Measurements from ENCODE around the gene SLC6A12.
"Not testable (repeated sequence)": the region's sequence is repeated elsewhere in the genome, so short reads cannot be mapped to it uniquely, and the experiment has no call there.

Gene SLC6A12

GRCh38 chr12:241266-241665 is 27.3 kb upstream of the SLC6A12 start:
- Mint-ChIP-seq H3K36me3 (ENCODE audit: low read depth) (no peaks in the 10 kb centered on the region), H3K27ac (no peak overlapping the region), H3K27me3 (ENCODE audit: low read depth) (no peaks in the 10 kb centered on the region), H3K4me1 (ENCODE audit: low read depth) (no peaks in the 10 kb centered on the region), H3K4me3 (no peak overlapping the region), H3K9me3 (peaks cover 9% of the 10 kb centered on the region)

DNA sequence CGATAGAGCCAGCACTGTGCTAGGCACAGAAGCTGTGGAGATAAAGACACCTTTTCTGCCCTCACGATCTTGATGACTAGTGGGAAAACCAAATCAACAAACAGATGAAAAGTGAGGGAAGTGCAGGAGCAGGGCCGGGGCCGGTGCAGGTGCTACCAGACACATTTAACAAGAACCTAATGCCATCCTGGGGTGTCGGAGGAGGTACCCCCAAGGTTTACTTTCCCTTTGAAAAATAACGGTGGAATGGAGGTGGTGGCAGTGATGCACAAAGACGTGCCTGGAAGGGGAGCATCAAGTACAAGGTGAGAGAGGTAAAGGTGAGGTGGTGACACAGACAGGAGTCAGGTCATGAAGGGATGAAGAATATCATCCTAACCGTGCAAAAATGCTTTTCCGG is 26.6 kb upstream of the SLC6A12 start:
- H3K4me1 Mint-ChIP-seq (ENCODE audit: low read depth), result no peaks in the 10 kb centered on the region
- H3K9me3 Mint-ChIP-seq, result peaks cover 16% of the 10 kb centered on the region
- no peak overlapping the region for H3K27ac Mint-ChIP-seq
- H3K27me3 Mint-ChIP-seq (ENCODE audit: low read depth), result no peaks in the 10 kb centered on the region
- no peak overlapping the region for H3K4me3 Mint-ChIP-seq
- no peaks in the 10 kb centered on the region for H3K36me3 Mint-ChIP-seq (ENCODE audit: low read depth)

- Mint-ChIP-seq H3K4me3 (no peak overlapping the region), H3K4me1 (ENCODE audit: low read depth) (no peaks in the 10 kb centered on the region), H3K9me3 (peaks cover 18% of the 10 kb centered on the region), H3K27ac (no peak overlapping the region), H3K27me3 (ENCODE audit: low read depth) (no peaks in the 10 kb centered on the region), H3K36me3 (ENCODE audit: low read depth) (no peaks in the 10 kb centered on the region)
Measured at GRCh38 chr12:238736-239398, 24.9 kb upstream of the SLC6A12 start.

DNA sequence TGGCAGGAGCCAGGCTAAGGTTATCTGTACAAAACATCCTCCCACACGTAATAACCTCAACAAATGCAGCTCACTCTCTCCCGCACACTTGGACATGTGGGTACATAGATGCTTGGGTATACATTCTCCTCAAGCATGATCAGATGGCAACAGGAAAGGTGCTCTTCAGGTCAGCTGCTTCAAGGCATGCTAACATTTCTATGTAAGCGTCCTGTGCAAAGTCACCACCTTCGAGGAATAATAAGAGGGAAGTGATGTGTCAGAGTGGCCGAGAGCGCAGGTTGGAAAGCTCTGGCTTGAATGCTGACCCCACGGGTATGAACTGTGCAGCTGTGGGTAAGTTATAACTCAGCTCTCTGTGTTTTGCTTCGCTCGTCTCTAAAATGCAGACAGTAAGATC is 24.2 kb upstream of the SLC6A12 start:
- Mint-ChIP-seq H3K36me3 (ENCODE audit: low read depth) (no peaks in the 10 kb centered on the region), H3K4me1 (ENCODE audit: low read depth) (no peaks in the 10 kb centered on the region), H3K27me3 (ENCODE audit: low read depth) (no peaks in the 10 kb centered on the region), H3K9me3 (peaks cover 18% of the 10 kb centered on the region), H3K27ac (no peak overlapping the region), H3K4me3 (no peak overlapping the region)

DNA sequence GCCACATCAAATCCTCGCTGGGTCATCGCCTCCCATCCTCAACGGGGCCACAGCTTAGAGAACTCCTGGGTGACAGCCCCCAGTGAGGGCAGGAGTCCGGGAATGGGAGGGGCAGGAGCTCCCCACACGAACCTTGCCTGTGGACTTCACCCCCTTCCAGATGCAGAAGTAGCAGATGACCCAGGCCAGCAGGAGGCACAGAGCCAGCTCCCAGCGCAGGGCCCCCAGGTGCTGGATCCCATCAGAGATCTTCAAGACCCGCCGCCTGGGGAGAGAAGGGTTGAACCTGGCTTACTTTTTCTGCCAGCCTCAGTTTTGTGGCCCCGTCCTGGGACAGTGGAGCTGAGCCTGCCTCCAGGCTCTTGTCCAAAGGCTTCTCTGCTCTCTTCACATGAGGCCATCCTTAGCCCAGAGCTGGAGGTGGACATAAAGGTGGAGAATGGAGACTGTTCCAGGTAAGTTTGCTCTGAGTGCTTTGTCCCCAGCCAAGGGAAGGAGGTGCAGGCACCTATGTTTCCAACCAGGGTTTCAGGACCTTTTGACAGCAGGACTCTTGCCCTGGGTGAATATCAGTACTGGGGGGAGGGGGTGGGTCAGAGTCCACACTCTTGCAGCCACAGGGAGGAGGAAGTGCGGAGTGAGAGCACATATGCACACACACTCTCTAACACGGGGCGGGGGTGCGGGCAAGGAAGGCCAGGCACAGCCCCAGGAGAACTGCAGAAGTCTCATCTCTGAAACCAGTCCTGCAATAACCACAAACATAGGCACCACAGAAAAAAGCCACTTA is 23.3 kb upstream of the SLC6A12 start:
- Mint-ChIP-seq H3K27ac (no peak overlapping the region), H3K4me1 (ENCODE audit: low read depth) (no peaks in the 10 kb centered on the region), H3K9me3 (peaks cover 18% of the 10 kb centered on the region), H3K27me3 (ENCODE audit: low read depth) (no peaks in the 10 kb centered on the region), H3K36me3 (ENCODE audit: low read depth) (no peaks in the 10 kb centered on the region), H3K4me3 (no peak overlapping the region)

DNA sequence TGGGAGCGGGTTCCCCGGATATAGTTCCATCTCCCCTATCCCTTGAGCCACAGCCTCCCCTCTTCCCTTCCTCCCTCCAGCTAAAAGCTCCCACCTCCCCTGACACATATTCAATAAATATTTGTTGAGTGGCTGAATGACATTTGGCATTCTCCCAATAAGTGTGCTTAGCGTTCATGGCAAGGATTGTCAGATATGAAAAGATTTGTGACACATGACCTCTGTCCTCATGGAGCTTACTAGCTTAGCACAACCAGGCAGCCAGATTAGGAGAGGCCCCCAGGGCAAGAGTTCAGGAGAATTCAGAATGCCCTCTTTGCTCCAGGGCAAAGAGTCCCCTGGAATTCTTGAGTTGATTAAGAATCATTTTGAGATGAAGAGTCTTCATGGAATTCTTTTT is 22.5 kb upstream of the SLC6A12 start:
- H3K36me3 Mint-ChIP-seq (ENCODE audit: low read depth), result no peaks in the 10 kb centered on the region
- no peaks in the 10 kb centered on the region for H3K27me3 Mint-ChIP-seq (ENCODE audit: low read depth)
- no peak overlapping the region for H3K27ac Mint-ChIP-seq
- H3K9me3 Mint-ChIP-seq, result peaks cover 18% of the 10 kb centered on the region
- no peak overlapping the region for H3K4me3 Mint-ChIP-seq
- no peaks in the 10 kb centered on the region for H3K4me1 Mint-ChIP-seq (ENCODE audit: low read depth)

- H3K4me3 Mint-ChIP-seq; H3K27me3 Mint-ChIP-seq (ENCODE audit: low read depth); H3K36me3 Mint-ChIP-seq (ENCODE audit: low read depth); H3K27ac Mint-ChIP-seq; H3K4me1 Mint-ChIP-seq (ENCODE audit: low read depth): not testable (repeated sequence)
- H3K9me3 Mint-ChIP-seq, result peaks cover 18% of the 10 kb centered on the region
Measured at GRCh38 chr12:235967-236366, 22.0 kb upstream of the SLC6A12 start.

GRCh38 chr12:234891-235415 is 21.0 kb upstream of the SLC6A12 start:
- Mint-ChIP-seq H3K9me3 (peaks cover 18% of the 10 kb centered on the region), H3K36me3 (ENCODE audit: low read depth) (no peaks in the 10 kb centered on the region), H3K4me3 (no peak overlapping the region), H3K27me3 (ENCODE audit: low read depth) (no peaks in the 10 kb centered on the region), H3K27ac (no peak overlapping the region), H3K4me1 (ENCODE audit: low read depth) (no peaks in the 10 kb centered on the region)

GRCh38 chr12:234019-234418 is 20.1 kb upstream of the SLC6A12 start:
- no peak overlapping the region for H3K4me3 Mint-ChIP-seq
- peaks cover 18% of the 10 kb centered on the region for H3K9me3 Mint-ChIP-seq
- no peak overlapping the region for H3K27ac Mint-ChIP-seq
- H3K4me1 Mint-ChIP-seq (ENCODE audit: low read depth), result no peaks in the 10 kb centered on the region
- no peaks in the 10 kb centered on the region for H3K36me3 Mint-ChIP-seq (ENCODE audit: low read depth)
- no peaks in the 10 kb centered on the region for H3K27me3 Mint-ChIP-seq (ENCODE audit: low read depth)

DNA sequence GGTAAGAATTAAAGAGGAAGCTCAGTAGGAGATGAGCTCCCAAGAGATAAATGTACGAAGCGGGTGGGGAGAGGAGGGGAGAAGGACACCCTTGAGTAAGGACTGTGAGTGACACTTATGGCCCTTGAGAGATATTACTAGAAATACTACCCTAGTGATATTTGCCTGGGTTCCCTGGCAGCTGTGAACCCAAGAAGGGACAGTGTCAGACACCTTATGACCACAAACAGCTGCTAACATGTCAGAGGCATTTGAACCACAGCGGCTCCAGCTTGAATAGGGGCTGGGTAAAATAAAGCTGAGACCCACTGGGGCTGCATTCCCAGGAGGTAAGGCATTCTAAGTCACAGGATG is 19.6 kb upstream of the SLC6A12 start:
- Mint-ChIP-seq H3K27me3 (ENCODE audit: low read depth) (no peaks in the 10 kb centered on the region), H3K36me3 (ENCODE audit: low read depth) (no peaks in the 10 kb centered on the region), H3K27ac (no peak overlapping the region), H3K4me3 (no peak overlapping the region), H3K9me3 (peaks cover 18% of the 10 kb centered on the region), H3K4me1 (ENCODE audit: low read depth) (no peaks in the 10 kb centered on the region)

DNA sequence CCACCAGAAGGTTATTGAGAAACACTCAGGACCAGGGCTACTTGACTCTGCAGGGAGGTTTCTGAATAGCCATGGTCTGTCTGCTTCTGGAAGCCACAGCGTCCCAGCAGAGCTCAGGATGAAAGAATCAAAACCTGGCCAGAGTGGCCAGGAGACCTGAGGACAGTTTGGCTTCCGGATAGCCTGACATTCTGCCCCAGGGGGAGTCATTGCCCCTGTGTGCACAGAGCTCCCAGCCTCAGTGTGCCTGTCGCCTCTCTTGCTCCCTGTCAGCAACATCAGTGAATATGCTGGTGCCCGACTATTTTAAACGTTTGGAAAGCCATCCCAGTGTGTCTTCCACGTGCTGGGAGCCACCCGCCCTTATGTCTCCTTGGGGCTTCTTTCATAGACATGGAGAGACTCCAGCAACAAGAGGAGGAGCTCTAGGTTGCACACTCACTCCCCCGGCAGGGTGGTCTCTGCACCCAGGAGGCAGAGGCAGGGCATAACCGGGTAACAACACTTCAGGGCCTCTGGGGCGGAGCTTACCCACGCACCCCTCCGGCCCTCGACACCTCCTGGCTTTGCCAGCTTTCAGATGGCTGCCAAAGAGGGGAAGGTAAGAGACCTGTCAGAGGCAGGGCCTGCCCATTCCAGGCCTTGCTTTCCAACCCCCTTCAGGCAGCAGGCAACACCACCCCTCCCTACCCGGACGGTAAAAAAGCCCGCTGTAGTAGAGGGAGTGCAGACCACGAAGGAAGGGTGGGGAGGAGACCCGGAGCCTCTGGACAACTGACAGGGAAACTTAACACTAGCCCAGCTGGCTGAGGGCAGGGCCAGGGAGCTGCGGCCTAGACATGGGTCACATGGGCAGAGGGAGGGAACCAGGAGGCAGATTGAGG is 19.0 kb upstream of the SLC6A12 start:
- Mint-ChIP-seq H3K4me3 (no peak overlapping the region), H3K27ac (no peak overlapping the region), H3K4me1 (ENCODE audit: low read depth) (no peaks in the 10 kb centered on the region), H3K27me3 (ENCODE audit: low read depth) (no peaks in the 10 kb centered on the region), H3K36me3 (ENCODE audit: low read depth) (no peaks in the 10 kb centered on the region), H3K9me3 (peaks cover 18% of the 10 kb centered on the region)

DNA sequence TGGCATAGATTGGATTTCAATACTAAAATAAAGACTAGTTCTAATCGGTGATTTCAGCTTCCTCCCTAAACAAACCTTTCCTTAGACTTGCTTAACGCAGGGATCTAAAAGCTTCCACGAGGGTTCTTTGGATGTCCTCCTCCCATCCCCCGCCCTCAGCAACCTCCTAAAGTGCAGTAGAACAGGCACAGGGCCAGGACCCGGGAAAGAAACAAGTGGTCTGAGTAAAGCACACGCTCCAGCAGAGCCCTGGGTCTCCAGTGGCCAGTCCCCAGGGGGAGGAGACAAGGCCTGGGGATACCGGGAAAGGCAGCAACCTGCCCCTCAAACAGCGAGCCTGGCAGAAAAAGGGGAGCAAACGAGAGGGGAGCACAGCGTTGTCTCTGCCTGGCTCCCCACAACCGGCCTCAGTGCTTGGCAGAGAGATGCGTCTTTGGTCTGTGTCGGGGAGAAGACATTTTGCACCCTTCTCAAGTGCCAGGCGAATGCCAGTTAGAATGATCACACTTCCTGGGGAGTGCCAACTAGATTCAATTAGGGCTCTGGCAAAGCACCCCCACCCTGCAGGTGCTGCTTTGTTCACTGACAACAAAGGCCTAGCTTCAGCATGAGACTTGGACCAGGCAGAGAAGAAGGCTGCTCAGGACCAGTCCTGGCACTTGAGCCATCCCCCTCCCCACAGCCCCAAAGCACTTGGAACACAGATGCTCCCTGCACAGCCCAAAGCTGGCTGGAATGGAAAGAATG is 17.1 kb upstream of the SLC6A12 start:
- Mint-ChIP-seq H3K4me3 (no peak overlapping the region), H3K4me1 (ENCODE audit: low read depth) (no peaks in the 10 kb centered on the region), H3K9me3 (peaks cover 12% of the 10 kb centered on the region), H3K27ac (no peak overlapping the region), H3K36me3 (ENCODE audit: low read depth) (no peaks in the 10 kb centered on the region), H3K27me3 (ENCODE audit: low read depth) (no peaks in the 10 kb centered on the region)

GRCh38 chr12:229441-230191 is 15.7 kb upstream of the SLC6A12 start:
- Mint-ChIP-seq H3K27me3 (ENCODE audit: low read depth) (no peaks in the 10 kb centered on the region), H3K4me3 (no peak overlapping the region), H3K27ac (no peak overlapping the region), H3K36me3 (ENCODE audit: low read depth) (no peaks in the 10 kb centered on the region), H3K9me3 (no peaks in the 10 kb centered on the region), H3K4me1 (ENCODE audit: low read depth) (no peaks in the 10 kb centered on the region)

GRCh38 chr12:228846-229200 is 14.9 kb upstream of the SLC6A12 start:
- Mint-ChIP-seq H3K9me3 (no peaks in the 10 kb centered on the region), H3K4me3 (no peak overlapping the region), H3K4me1 (ENCODE audit: low read depth) (no peaks in the 10 kb centered on the region), H3K36me3 (ENCODE audit: low read depth) (no peaks in the 10 kb centered on the region), H3K27ac (no peak overlapping the region), H3K27me3 (ENCODE audit: low read depth) (no peaks in the 10 kb centered on the region)
